HG03457 (cell line): ENCODE results near the gene CTNNA3.

Experiments used
- ATAC-seq: cut with Tn5 transposase; IDR thresholded peaks from one replicate; pipeline ENCODE4 v1.9.1; 2021; ENCODE audit warnings: moderate number of reproducible peaks; ENCODE audit not compliant: unreplicated experiment

Gene CTNNA3

DNA sequence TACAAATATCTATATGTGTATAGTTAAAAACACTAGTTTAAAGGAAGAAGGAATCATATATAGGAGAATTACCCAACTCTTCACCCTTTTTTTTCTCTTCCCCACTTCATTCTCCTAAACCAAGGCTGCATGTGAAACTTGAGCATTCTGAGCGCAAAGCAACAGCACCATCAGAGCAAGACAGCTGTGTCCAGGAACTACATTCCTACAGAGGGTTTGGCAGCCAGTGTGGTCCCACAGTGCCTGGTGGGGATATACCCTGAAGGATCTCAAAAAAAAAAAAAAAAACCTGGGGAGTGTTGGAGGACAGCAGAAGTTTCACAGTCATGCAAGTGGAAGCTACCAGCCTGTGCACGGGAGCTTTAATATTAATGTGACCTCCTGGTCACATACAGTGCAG, 310.4 kb downstream of the CTNNA3 start:
- ATAC-seq, result no peak

DNA sequence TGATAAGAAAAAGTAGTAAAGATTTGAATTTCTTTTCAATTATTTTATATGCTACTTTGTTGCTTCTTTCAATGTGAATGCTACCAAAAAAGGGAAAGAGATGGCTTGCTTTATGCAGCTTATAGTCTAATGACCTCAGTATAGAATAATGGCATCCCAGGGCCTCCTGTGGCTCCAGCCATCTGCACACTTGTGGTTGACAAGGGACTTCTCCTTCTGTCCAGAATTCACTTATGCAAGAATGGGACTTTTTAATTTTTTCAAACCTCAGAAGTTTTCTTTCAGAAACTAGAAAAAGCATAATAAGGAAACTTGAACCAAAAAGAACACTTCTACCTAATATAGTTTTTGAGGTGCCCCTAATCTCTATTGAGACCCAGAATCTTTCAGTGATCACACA, 310.9 kb downstream of the CTNNA3 start:
- ATAC-seq, result no peak

DNA sequence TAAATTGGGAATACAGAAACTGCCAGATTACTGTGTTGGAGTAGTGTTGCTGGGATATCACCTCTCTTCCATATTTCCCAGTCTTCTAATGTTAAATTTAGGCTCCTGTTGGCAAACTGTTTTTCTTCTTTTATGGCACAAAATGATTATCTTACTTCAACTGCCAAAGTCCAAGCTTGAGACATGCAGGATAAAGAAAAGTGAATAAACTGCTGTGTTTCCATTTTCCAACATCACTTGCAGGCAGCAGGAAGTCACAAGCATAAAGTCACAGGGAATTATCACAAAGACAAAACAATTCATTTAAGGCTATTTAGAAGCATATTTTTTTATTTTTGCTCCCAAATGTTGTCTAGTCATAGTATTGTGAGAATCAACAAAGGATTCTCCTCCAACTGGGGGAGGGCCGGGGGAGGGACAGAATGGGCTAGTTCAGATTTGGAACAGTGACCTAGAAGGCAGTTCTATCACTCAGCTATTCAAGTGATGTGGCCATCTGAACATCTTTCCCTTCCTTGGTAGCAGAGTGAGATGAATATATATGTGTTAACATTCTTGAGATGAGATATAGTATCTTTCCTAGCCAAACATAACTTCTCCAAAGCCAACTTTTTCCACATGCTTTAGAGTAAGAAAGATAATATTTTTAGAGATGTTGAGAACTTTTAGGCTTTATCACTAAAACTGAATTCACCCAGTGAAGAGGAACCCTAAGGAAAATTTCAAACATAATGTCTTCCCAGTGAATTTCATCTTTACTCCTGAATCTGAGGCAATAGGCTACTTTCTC, 364.7 kb downstream of the CTNNA3 start:
- no peak for ATAC-seq

DNA sequence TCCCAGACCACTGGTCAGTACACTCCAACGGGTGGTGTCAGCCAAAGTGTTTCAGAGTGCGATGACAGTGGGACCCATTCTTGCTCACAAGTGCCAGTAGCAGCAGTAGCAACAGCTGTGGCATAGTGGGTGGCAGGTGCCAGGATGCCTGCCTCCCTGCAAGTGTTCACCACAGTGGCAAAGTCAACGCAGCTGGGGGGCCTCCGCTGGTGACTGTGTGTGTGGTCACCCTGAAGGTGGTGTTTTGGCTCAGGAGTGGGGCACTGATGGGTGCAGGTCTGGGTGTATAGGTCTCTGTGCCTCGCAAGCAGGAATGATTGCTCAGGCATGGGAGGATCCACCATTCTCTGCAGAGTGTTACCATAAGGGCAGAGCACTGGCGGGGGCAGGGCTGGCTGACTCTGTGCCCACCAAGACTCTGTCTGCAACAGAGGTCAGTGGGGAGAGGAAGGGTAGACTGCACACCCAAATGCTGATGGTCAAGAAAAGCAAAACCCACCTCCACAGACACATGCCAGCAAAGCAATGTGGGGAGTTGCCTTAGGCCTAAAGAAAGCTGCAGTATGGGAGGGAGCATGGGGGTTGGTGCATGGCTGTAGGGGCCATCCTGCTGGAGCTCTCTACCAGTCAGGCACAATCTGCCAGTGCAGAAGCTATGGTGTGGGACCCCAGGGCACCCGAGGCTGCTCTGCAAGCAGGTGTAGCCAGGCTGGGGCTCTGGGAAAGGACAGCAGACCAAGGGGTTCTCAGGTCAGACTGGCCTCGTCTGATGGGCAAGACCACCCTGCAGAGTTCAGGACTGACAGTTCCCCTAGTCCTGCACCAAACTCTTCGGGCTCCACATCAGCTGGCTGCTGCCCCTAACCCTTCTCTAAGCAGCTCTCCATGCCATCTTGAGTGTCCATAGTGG, 368.1 kb downstream of the CTNNA3 start:
- ATAC-seq, result no peak

DNA sequence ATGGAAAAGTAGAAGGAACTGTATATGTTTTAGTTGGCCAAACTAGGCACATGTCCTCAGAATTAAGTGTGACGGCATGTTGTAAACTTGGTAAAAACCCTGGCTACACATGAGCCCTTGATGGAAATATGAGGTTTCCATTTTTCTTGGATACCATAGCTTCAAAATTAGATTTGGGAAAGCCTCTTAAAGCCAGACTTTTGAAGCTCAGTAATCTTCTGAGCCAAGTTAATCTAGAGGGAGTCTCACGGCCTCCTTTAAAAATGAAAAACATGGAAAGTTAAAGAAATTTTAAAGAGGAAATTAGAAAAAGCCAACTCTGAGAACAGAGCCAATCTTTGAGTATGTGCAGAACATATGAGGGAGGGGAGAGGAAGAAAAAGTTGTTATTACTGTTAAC, 376.0 kb downstream of the CTNNA3 start:
- ATAC-seq, result no peak

DNA sequence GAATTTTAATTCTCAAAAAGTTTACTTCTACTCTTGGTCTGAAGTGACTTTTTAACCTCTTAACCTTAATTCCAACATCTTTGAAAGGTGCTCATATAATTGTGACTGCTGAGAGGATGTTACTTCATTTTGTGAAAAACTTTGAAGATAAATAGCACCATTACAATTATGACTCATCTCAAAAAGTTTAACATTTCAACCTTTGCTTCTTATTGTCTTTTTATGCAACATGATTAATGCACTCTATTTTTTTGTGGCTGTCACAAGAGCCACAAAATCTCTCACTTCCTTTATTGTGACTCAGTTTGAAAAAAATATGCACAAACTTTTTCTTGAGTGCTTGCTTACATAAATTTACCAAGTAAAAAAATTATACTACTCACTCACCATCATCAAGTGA, 387.1 kb downstream of the CTNNA3 start:
- no peak for ATAC-seq

DNA sequence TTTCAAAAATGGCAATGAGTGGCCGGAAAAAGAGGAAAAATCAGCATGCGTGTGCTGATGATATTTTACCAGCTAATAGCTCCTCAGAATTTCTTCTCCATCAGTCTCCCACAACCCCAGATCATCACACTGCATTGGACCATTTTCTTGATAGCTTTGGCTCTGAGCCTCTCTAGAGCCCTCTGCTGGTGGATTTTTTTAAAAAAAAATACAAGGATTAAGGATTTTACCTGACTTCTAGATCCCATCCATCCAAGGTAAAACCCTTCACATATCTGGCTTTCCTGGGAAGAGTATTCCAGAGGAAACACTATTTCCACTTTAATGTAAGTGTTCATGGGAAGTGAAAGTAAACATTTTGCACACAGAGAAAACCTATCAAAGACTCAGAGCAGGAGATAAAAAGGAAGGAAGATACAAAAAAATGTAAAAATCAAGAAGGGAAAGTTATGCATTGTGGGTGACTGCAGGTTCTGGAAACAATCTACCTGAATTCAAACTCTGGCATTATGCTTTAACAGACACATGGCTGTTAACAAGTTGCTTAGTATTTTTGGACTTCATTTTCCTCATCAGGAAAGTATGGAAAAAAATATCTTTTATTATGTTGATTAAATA, 389.3 kb downstream of the CTNNA3 start:
- no peak for ATAC-seq

DNA sequence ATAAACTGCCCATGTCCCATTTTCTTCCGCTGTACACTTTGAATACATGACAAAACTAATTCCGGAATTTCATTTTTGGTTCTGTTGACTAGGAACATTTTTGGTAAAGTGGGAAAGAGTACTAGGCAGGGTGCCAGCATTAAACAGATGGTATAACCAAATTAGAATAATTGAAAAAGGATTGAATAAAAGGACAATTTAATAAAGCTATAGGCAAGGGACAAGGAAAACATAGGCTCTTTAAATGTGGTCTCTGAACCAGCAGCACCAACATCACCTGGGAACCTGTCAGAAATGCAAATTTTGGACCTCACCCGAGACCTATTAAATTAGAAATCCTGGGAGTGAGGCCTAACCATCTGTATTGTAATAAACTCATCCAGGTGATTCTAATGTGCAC, 393.3 kb downstream of the CTNNA3 start:
- ATAC-seq, result no peak

DNA sequence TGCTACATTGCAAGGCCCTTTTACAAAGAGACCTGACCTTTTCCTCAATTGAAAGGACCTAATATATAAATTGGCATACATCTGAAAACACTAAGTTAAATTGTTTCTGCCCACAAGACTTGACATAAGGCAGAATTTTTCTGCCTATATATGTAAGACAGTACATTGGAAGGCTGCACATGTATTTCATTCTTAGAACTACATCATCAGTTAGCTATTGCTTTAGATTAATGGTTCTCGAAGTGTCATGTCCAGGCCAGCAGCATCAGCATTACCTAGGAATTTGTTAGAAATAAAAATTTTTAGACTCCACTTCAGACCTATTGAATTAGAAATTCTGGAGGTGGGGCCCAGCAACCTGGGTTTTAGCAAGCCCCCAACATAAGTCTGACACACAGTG, 396.2 kb downstream of the CTNNA3 start:
- no peak for ATAC-seq

DNA sequence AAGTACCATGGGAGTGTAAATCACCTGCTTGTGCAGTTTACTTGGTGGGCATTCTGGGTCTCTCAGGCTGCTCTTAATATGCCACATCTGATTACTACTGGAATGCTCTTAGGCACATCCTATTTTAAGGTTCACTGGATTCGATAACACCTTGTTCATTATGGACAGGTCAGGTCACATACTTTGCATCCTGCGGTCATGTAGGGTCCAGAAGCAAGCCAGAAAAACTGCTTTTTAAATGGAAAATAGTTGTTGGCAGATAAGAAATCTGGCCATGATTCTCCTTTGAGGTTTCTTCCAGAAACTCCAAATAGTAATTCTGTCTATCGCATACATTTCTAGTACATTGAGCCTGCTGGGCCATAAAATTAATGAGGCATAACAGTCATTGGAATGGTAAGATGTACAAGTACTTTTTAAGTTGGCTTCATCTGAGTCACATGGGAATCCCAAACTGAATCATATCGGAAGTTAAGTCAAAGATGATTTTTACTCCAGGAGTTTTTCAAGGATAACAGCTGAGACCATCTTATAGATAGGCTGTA, 398.3 kb downstream of the CTNNA3 start:
- ATAC-seq, result no peak

DNA sequence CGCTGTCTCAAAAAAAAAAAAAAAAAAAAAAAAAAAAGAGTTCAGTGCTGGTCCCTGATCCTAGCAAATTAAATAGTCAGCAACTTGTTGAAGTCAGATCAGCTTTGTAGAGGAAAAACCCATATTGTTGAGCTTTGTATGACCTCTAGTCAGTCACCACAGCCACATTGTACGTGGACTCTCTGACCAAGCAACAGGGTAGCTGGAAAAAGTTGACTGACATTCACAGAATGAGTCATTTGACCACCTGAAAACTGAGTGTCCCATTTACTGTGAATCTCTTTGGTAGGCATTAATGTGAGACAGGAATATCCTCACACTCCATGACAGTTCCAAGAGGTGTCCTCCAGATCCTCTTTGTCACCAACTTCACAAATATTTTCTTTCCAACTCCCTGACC, 399.1 kb downstream of the CTNNA3 start:
- no peak for ATAC-seq

DNA sequence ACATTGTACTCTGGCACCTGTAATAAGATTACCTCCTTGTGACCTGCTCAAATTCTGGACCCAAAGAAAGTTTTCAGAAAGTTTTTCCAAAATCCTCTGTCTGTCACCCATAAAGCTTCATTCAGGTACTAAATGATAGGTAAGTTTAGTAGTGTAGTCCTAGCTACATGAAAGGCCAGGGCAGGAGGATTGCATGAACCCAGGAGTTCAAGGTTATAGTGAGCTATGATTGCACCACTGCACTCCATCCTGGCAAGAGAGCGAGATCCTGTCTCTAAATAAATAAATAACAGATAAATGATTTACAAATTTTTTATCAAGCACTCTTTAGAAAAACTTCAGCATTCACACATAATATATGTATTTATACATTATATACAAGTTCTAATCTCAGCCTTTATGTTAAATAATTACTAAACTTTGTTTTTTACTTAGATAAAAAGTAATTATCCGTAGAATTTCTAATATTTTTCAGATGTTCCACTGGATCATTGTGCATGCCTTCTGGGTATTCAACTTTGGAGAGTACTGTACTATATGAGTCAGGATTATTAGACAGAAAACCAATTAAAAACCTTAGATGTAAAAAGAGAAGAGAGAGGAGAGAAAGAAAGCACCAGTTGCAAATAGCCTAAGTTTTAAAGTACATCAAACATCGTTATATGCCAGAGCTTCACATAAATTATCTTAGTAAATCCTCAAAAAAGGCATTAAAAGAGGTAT, 407.1 kb downstream of the CTNNA3 start:
- ATAC-seq, result no peak

DNA sequence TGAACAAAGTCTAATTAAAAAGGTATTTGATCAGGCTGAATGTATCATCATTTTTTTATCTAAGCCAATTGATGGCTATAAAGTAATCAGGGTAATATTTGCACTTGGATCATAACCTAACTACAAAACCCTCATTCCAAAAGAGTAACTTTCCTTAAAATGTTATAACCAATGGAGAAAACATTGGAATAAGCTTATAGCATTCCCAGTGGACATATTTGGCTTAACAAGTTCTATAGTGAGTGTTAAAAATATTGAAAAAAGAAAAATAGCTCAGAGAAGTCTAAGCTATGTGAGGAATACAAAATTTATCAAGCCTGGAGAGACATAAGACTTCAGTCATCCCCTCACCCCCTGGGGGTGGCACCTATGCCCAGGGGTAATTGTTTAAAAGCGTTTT, 411.4 kb downstream of the CTNNA3 start:
- ATAC-seq, result no peak

DNA sequence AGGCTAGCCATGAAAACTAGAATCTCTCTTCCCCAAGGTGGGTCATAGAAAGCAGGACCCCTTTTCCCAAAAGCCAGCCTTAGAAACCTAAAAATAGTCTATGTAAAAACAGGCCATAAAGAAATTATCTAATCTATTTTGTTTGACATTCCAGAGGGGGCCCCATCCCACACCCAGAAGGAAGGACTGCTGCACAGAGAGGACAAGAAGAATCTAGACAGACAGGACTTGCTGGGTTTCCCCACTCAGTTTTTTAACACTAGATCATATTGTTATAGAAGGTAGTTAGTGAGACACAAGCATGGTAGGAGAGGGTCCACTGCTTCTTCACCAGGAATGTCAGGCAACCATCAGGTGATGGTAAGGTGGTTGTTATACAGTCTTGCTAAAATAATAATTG, 413.1 kb downstream of the CTNNA3 start:
- no peak for ATAC-seq

DNA sequence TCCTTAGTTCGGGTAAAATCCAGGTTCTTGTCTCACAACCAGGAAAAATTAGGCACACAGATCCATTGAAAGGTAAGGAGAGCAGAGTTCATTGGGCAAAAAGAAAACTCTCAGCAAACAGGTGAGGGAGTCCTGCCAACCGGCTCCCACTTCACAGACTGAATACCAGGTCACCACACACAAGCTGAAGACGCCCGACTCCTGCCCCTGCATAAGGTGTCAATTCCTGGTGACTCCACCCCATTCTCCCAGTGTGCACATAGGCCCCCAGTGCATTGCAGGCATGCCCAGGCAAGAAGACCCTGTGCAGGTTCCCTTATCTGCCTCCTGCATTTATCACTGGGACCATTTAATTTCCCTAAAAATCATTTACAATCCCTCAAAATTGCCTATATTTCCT, 415.6 kb downstream of the CTNNA3 start:
- ATAC-seq, result no peak

DNA sequence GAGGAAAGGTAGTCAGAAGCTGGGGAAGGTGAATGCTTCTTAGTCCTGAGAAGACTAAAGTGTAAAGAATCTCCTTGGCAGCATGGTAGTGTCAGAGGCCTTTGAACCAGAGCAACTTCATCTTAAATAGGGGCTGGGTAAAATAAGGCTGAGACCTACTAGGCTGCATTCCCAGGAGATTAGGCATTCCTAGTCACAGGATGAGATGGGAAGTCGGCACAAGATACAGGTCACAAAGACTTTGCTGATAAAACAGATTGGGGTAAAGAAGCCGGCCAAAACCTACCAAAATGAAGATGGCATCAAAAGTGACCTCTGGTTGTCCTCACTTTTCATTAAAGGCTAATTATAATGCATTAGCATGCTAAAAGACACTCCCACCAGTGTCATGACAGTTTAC, 418.6 kb downstream of the CTNNA3 start:
- no peak for ATAC-seq

DNA sequence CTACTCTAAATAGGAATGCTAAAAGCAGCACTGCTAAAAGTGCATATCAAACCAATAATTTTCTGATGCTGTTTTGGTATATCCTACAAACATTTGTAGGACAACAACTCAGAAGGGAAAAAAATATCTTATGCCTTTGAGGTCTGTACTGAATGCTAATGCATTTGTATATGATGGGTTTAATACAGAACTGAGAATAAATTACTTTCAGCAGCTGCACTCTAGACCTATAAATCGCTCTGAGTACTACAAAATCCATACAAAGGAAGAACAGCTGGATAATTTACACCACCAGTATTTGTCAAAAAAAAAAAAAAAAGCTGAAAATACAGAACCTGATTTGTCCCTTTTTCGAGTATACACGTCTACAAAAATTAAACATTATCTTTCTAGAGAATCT, 426.2 kb downstream of the CTNNA3 start:
- no peak for ATAC-seq

DNA sequence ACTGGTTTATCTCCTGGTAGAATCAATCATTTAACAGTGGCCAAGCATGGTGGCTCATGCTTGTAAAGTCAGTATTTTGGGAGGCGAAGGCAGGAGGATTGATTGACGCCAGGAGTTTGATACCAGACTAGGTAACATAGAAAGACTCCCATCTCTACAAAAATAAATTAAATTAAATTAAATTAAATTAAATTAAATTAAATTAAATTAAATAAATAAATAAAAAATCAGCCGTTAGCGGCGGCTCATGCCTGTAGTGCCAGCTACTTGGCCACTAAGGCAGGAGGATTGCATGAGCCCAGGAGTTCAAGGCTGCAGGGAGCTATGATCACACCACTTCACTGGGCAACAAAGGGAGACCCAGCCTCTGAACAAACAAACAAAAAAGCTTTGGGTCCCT, 427.8 kb downstream of the CTNNA3 start:
- ATAC-seq, result no peak

DNA sequence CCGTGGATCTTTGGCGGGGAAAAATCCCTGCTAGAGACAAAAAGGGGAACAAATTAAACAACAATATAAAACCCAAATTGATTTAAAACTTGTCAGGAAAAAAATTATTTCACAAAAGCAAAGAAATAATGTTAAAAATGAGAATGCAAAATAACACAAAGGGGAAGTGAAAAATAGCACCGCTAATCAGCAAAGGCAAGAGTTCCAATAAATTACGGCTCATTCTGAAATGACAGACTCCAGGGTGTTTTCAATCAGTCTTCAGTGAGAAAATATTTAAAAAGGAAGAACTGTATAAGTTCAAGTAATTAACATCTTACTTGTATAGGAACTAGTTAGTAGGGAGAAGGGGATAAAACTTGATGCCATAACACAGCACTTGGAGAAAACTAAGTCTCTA, 433.3 kb downstream of the CTNNA3 start:
- ATAC-seq, result no peak

DNA sequence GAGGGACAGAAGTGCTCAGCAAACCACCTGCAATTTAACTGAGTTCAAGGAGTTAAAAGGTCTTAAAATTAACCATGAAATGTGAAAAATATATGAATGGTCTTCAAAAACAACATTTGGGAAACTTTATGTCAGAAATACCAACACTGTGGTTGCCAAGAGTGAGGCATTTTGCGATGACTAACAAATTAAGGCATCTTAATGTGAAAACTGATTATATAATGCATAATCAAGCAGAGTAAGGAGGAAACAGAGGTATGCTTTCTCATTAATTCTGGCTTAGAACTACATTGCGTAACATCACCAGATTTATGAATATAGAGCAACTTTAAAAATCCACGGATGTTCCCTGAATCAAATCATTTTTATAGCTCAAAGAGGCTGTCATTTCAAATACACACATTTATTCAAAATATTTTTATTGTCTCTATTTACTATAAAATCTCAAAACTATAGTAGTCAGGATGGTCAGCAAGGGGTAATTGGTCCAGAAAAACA, 434.6 kb downstream of the CTNNA3 start:
- no peak for ATAC-seq
